Measurements from ENCODE around the gene TMEM169.

DNA sequence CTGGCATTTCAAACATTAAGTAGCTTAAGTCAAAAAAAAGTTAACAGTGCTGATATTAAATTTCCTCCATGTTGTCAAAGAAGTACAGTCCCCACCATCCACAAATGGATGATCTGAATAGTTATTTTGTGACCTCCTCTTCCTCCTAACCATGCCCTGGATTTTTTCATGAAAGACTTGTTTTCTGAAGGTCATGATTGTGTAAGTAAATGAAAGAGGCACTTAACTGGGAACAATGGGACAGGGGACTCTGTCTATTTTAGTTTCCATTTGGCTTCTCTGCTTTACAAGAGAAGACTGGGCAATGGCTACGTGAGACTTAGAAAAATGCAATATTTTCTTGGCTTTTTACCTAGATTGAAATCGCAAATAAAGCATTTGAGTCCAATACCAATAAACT lies 32.3 kb upstream of the TMEM169 start:
- TF ChIP-seq, protein P1, sequence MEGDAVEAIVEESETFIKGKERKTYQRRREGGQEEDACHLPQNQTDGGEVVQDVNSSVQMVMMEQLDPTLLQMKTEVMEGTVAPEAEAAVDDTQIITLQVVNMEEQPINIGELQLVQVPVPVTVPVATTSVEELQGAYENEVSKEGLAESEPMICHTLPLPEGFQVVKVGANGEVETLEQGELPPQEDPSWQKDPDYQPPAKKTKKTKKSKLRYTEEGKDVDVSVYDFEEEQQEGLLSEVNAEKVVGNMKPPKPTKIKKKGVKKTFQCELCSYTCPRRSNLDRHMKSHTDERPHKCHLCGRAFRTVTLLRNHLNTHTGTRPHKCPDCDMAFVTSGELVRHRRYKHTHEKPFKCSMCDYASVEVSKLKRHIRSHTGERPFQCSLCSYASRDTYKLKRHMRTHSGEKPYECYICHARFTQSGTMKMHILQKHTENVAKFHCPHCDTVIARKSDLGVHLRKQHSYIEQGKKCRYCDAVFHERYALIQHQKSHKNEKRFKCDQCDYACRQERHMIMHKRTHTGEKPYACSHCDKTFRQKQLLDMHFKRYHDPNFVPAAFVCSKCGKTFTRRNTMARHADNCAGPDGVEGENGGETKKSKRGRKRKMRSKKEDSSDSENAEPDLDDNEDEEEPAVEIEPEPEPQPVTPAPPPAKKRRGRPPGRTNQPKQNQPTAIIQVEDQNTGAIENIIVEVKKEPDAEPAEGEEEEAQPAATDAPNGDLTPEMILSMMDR (IDR thresholded peaks at IDR 0.05; ENCODE audit: insufficient read depth, low read length) = no peak
- no peak for TF ChIP-seq POLR2AphosphoS5 (IDR thresholded peaks at IDR 0.05; ENCODE audit: low read depth)

Data from HL-60 (cell line).